Measurements from ENCODE around the gene GTF2H2C_2.
"Not testable (repeated sequence)": the region's sequence is repeated elsewhere in the genome, so short reads cannot be mapped to it uniquely, and the experiment has no call there.

- TF ChIP-seq POLR2A (IDR thresholded peaks at IDR 0.05) = not testable (repeated sequence)
- TF ChIP-seq, protein P1, sequence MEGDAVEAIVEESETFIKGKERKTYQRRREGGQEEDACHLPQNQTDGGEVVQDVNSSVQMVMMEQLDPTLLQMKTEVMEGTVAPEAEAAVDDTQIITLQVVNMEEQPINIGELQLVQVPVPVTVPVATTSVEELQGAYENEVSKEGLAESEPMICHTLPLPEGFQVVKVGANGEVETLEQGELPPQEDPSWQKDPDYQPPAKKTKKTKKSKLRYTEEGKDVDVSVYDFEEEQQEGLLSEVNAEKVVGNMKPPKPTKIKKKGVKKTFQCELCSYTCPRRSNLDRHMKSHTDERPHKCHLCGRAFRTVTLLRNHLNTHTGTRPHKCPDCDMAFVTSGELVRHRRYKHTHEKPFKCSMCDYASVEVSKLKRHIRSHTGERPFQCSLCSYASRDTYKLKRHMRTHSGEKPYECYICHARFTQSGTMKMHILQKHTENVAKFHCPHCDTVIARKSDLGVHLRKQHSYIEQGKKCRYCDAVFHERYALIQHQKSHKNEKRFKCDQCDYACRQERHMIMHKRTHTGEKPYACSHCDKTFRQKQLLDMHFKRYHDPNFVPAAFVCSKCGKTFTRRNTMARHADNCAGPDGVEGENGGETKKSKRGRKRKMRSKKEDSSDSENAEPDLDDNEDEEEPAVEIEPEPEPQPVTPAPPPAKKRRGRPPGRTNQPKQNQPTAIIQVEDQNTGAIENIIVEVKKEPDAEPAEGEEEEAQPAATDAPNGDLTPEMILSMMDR (IDR thresholded peaks at IDR 0.05) = not testable (repeated sequence)
Observed at GRCh38 chr5:70415117-70415516, at the start of gene GTF2H2C_2.
